Tracheal epithelial cell (primary cell): Measurements from ENCODE around the gene APOC3. TPM values are rescaled to one million over a fixed set of nuclear protein-coding genes. Genes with fewer than 3 reads are reported as not detected.

Experiments
- total RNA-seq: library from RNA; depleted of rRNA; stranded (reverse); fragments of >200 nt; gene quantifications from 2 replicates; pipeline ENCODE4 v1.2.1, GENCODE V29; 2014

APOC3 gene
- not detected in 2 replicates for total RNA-seq

DNA sequence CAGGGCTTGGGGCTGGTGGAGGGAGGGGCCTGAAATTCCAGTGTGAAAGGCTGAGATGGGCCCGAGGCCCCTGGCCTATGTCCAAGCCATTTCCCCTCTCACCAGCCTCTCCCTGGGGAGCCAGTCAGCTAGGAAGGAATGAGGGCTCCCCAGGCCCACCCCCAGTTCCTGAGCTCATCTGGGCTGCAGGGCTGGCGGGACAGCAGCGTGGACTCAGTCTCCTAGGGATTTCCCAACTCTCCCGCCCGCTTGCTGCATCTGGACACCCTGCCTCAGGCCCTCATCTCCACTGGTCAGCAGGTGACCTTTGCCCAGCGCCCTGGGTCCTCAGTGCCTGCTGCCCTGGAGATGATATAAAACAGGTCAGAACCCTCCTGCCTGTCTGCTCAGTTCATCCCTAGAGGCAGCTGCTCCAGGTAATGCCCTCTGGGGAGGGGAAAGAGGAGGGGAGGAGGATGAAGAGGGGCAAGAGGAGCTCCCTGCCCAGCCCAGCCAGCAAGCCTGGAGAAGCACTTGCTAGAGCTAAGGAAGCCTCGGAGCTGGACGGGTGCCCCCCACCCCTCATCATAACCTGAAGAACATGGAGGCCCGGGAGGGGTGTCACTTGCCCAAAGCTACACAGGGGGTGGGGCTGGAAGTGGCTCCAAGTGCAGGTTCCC, at the start of gene APOC3:
Gene APOC3, plus strand, starts transcription at position 383 of the 659 bp plus-strand sequence. CDS start 676 bp downstream, outside the sequence.

DNA sequence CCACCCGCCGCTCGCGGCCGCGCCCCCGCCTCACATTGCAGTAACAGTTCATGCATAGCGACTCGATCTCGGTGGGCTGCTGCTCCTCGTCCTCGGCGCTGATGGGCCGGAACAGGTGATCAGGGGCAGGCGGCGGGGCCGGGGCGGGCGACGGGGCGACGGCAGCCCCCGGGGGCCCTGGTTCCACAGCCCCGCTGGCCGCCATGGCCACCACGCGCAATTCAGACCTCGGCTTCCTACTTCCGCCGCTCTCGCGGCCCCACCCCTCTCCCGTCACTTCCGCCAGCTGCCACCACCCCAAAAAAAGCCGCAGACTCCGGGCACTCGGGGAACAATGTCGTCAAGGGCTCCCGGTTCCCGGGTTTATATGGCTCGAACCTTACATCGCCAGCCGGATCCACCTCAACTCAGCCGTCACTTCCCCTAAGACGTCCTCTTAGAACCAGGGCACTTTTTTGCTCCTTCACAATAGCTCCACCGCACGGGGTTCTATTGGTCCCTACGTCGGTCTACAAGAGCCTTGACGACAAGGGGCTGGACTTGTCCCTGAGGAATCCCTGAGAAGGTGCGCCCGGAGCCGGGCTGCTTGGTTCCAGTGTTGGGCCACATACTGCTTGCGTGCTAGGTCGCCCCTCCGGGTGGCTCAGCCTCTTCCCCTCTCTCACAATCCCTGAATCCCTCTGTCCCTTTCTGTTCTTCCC, 41.8 kb upstream of the APOC3 start, which contains the start of gene ZPR1:
Gene ZPR1, minus strand, starts transcription at position 238 of the 701 bp plus-strand sequence. Its CDS starts 33 bp downstream, at position 205.

DNA sequence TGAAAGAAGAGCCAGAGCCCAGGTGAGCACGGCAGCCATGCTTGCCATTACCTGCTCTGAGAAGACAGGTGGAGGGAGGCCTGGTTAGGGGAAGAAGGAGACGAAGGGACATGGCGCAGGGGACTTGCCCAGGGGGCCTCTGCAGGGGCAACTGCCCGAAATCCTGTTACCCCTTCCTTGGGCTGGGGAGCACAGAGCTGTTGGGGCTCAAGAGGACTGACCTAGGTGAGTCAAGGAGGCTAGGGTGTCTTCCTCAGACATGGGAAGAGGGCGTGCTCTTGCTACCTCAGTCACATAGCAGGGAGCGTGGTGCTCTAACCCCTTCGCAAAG, 37.9 kb upstream of the APOC3 start, which contains the start of gene APOA5:
Gene APOA5, minus strand, starts transcription at position 67 of the 331 bp plus-strand sequence. Its CDS starts 19 bp downstream, at position 48.

DNA sequence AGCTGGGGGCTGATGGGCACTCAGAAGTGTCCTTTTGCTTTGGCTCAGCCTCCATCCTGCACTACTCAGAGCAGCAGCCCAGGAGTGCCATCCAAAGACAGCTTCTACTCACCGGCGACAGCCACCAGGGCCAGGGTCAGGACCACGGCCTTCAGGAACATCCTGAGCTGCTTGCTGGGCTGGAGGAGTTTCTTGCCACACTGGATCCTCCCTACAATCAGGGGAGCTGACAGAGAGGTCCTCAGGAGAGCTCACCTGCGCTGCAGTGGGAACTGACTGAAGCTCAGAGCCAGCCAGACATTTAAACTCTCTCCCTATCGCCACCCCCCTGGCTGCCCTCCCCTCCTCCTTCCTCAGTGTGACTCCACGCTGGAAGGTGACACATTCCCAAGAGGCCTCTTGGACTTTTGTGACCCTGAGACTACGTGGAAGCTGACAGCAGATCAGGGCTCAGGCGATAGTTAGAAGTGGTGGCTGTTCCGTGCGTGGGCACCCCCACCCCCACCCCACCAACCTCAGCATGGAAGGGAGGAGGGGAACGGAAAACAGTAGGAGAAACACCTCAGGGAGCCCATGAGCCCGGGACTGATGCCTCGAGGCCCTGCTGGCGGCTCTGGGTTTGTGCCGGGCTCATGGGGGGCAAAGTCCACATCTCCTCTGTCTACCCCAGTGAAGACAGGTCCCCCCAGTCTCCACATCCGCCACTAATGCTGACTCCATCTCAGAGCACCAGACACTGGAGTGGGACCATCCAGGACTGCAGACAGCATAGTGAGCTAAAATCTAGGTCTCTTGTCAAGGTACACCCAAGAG, 6.5 kb upstream of the APOC3 start, which contains the start of gene APOA4:
Gene APOA4, minus strand, starts transcription at position 274 of the 813 bp plus-strand sequence. Its CDS starts 113 bp downstream, at position 161.

DNA sequence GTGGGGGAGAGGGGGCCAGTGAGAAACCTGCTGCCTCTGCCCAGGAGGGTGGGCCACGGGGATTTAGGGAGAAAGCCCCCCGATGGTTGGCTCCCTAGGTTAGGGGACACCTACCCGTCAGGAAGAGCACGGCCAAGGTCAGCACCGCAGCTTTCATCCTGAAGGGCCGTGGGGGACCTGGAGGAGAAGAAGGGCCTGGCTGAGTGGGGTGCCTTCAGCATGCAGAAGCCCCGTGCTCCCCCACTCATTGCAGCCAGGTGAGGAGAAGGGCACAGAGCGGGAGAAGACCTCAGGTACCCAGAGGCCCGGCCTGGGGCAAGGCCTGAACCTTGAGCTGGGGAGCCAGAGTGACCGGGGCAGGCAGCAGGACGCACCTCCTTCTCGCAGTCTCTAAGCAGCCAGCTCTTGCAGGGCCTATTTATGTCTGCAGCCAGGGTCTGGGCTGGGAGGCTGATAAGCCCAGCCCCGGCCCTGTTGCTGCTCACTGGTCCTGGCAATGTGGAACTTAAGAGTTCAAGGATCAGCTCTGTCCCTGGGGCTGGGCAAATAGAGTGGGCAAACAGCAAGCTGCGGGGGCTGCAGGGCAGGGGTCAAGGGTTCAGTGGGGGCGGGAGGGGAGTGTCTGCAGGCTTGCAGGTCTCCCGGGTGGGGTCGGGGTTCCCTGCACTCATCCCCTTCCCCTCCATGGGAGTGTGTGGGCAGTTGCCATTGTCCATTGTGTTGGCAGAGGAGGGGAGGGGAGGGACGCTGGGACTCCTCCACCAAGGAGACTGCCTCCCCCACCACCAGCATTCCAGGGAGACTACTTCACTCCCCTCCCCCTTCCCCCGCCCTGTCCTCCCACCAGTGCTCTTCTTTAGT, 7.8 kb downstream of the APOC3 start, which contains the start of gene APOA1:
Gene APOA1, minus strand, starts transcription at position 392 of the 861 bp plus-strand sequence. Its CDS starts 235 bp downstream, at position 157.

Other genes starting within 250 kb of the APOC3 start
- 11.3 and 12.0 TPM in 2 replicates for gene BUD13, start 56.9 kb upstream of the APOC3 start, total RNA-seq
- gene ZPR1, start 41.9 kb upstream of the APOC3 start, total RNA-seq, result 62.9 and 66.5 TPM in 2 replicates
- not detected in 2 replicates for gene APOA5, start 38.0 kb upstream of the APOC3 start, total RNA-seq
- gene APOA4, start 6.6 kb upstream of the APOC3 start, total RNA-seq, result not detected in 2 replicates
- gene APOA1, start 7.7 kb downstream of the APOC3 start, total RNA-seq, result 0.85 TPM in 1 of 2 replicates, not detected in the other